CD4-positive, alpha-beta T cell treated with Interleukin-6 at 100 ng/mL for 8 hours (primary cell): ENCODE data around the gene CAT.
"Not testable (repeated sequence)": the region's sequence is repeated elsewhere in the genome, so short reads cannot be mapped to it uniquely, and the experiment has no call there.

Experiments
- DNase-seq: peaks from one replicate; pipeline ENCODE4 v3.0.0-alpha.2; 2020; ENCODE audit warnings: mixed read lengths, low spot score

The CAT gene

DNA sequence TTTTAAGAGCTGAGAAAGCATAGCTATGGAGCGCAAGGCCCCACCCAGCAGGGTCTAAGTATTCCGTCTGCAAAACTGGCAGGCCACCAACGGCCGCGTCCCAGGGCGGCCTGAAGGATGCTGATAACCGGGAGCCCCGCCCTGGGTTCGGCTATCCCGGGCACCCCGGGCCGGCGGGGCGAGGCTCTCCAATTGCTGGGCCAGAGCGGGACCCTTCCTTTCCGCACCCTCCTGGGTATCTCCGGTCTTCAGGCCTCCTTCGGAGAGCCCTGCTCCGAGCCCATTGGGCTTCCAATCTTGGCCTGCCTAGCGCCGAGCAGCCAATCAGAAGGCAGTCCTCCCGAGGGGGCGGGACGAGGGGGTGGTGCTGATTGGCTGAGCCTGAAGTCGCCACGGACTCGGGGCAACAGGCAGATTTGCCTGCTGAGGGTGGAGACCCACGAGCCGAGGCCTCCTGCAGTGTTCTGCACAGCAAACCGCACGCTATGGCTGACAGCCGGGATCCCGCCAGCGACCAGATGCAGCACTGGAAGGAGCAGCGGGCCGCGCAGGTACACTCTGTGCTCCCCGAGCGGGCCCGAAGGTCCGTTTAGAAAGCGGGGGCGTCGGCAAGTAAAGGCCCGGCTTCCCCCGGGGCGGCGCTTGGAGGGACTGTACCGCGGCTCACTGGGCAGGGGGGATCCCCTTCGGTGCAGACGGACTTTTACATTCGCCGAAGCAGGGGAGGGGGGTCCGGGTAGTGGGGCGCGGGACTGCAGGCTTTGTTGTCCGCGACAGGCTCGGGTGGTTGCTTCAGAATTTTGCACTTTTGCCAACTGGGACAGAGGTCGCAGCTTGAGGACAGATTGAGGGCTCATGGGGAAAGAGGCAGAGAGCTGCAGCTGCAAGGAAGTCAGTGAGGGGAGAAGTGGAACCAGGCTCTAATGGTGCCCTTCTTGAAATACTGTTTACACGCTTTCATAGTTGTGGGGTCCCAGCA lies at the start of gene CAT:
TSS of gene CAT (plus strand) at position 406 of the 979 bp plus-strand sequence. CDS start at position 486, 80 bp downstream.
- peak; percentile 97 for DNase-seq

- no peak for DNase-seq
Observed at GRCh38 chr11:34394771-34395300, 43.9 kb upstream of the CAT start.

GRCh38 chr11:34395916-34396550 lies 42.7 kb upstream of the CAT start:
- DNase-seq: no peak

- no peak for DNase-seq
Observed at GRCh38 chr11:34397120-34397519, 41.6 kb upstream of the CAT start.

DNA sequence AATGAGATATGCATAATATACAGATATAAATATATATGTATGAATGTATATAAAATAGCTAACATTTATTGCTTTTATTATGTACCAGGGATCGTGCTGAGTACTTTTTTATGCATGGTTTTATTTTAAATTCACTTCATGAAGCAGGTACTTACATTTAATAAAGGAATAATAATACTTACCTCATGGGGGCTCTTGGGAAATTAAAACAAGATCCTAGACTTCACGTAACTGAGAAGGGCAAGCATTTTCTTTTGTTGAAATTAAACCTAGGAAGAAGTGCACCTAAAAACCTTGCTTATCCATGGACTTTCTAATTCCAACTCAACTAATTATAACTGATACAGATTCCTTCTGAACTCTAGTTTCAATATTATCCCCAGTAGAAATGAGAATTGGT lies 40.9 kb upstream of the CAT start:
- no peak for DNase-seq

- DNase-seq: no peak
Observed at GRCh38 chr11:34403431-34403830, 35.3 kb upstream of the CAT start.

DNA sequence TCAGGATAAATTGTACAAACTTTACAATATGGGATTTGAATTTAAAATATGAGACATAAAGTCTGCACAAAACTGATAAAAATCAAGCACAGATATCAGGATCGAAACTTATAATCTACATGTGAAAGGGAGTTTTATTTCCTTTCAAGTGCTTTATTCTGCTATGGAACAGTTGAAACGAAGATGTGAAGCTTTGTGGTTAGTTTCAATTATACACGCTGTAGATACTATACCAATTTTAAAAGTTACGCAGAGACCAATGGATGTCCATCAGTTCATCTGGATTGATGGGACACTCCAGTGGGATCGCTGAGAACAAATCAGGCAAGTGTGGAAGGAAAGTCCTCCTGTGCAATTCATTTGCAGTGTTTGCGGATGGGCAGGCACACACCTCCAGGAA lies 34.5 kb upstream of the CAT start:
- DNase-seq: no peak

GRCh38 chr11:34405079-34405858 lies 33.5 kb upstream of the CAT start:
- peak; percentile 6 for DNase-seq

DNA sequence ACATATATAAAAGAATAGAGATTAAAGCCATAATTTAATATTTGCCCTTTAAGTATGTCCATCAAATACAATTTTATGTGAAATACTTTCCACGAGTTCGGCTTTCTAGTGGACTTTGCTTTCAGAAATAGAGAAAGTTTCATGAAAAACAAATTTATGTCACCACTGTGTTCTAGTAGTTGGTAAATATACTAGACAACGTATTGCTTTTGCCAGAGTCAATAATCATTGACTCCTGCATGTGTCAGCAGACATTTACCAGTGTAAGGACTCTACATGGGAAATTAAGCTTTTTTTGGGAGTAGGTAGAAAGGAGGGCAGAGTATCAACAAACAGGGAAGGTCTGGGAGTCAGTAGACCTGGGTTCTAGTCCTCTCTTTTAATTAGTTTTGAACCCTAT lies 32.3 kb upstream of the CAT start:
- DNase-seq: no peak

DNA sequence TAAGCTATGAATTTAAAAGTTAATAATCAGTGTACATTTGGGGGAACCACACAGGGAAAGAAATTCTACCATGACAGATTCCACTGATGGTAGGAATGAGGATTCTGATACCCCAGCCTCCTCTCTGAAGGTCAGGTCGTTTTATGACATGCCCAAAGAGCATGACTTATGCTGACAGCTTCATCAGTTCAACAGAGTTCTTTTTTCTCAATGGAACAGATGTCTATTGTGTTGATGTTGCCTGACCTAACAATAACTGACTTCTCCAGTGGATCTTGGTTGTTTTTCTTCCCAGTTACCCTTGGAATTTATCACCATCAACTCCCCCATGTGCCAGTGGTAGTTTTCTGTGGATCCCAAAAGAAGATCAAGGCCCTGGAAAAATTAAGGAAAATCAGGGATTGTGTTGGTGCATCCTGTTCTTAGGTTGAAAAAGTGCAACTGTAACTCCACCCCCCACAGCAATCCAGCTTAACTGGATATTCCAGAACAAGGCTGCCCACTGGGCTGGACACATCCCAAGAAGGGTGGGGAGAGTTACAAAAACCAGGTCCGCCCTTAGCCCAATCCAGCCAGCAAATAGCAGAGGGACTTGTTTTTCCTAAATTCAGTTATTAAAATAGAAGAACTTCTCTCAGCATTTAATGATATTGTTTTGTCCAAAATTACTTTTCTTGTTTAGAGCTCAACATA lies 31.5 kb upstream of the CAT start:
- DNase-seq: no peak

GRCh38 chr11:34408580-34409172 lies 30.1 kb upstream of the CAT start:
- no peak for DNase-seq

- DNase-seq: no peak
Observed at GRCh38 chr11:34411111-34411510, 27.6 kb upstream of the CAT start.

- DNase-seq: no peak
Observed at GRCh38 chr11:34411791-34412190, 26.9 kb upstream of the CAT start.

DNA sequence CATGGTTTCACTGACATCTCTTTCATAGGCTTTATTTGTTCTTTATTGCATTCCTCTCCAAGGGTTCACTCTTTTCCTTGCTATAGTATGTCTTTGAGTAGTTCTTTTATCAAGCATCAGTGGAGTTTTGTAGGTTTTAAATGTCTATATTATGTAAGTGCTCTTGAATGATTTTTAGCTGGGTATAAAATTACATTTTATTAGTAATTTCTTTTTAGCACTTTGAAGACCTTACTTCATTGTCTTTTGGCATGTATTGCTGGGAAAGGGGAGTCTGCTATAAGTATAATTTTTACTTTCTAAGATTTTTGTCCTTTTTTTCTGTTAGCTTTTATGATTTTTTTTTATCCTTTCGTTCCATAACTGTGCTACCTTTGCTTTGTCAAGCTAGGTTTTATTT lies 25.5 kb upstream of the CAT start:
- DNase-seq: no peak

GRCh38 chr11:34415538-34415937 lies 23.2 kb upstream of the CAT start:
- no peak for DNase-seq

DNA sequence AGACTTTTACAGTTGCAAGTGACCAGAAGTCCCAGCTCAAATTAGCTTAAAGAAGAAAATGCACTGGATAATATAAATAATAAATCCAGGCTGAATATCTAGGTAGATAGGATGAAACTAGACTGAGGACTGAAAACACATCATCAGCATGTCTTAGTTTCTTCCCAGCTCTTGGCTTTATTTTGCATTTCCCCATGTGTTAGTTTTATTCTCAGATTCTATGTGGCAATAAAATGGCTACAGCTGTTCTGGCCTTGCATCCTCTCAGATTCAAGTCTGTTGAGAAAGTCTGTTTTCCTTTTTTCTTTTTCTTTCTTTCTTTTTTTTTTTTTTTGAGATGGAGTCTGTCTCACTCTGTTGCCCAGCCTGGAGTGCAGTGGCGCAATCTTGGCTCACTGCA lies 22.6 kb upstream of the CAT start:
- DNase-seq: no peak

- DNase-seq: no peak
Observed at GRCh38 chr11:34416766-34417165, 22.0 kb upstream of the CAT start.

DNA sequence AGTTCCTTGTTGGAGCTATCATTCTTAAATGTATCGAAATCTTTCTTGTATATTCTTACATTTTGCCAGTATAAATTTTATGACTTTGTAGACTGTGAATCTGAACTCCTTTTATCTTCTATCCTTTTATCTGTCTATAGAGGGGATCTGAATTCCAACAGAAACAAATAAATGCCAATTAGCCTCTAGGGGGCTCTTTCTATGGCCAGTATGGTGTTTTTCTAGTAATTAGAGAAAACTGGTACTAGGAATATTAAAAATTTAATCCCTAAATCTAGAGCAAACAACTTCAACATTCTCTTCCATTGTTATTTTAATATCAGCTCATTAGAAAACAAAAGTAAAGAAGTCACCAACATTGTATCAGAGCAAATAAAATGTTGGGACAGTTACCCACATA lies 21.5 kb upstream of the CAT start:
- DNase-seq: no peak

DNA sequence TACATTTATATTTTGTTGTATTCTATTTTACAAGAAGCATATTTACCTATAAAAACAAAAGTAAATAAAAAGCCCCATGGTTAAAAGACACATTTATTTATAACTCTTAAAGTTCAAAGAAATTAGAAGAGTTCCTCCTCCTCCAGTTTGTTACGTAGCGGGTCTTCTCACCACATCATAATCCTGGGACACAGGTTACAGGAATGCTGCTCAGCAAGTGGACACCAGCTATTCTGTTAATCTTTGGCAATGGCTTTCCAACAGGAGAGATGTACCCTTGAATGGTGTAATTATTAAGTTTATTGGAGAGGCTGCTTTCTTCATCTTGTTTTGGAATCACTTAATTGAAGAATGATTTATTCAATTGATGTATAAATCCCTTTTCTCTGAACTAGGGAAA lies 19.6 kb upstream of the CAT start:
- DNase-seq: no peak

- no peak for DNase-seq
Observed at GRCh38 chr11:34423300-34423699, 15.4 kb upstream of the CAT start.

GRCh38 chr11:34424826-34425225 lies 13.9 kb upstream of the CAT start:
- DNase-seq: not testable (repeated sequence)
